Duodenal mucosa (tissue), 2 donors: ENCODE results near the gene CBFA2T3.

Experiments
- H3K27ac ChIP-seq: one replicate; pipeline ENCODE4 v1.7.0; 2013; ENCODE audit warnings: low read depth, low read length
- H3K27me3 ChIP-seq, 2 donors: one replicate each; pipeline ENCODE4 v1.7.0; 2013; ENCODE audit warnings: low read length in 2 of 2, control low read depth in 1 of 2; ENCODE audit not compliant: insufficient read depth in 2 of 2, control insufficient read depth in 1 of 2
- H3K36me3 ChIP-seq, 2 donors: one replicate each; pipeline ENCODE4 v1.7.0; 2013; ENCODE audit warnings: low read length in 2 of 2, control low read depth in 1 of 2; ENCODE audit not compliant: insufficient read depth in 2 of 2, control insufficient read depth in 1 of 2
- H3K4me1 ChIP-seq, 2 donors: one replicate each; pipeline ENCODE4 v1.7.0; 2013; ENCODE audit warnings: low read length in 2 of 2, control low read depth in 1 of 2; ENCODE audit not compliant: insufficient read depth in 2 of 2, control insufficient read depth in 1 of 2
- H3K4me3 ChIP-seq, 2 donors: one replicate each; pipeline ENCODE4 v1.7.0; 2013; ENCODE audit warnings: low read length in 2 of 2, low read depth in 1 of 2
- H3K9ac ChIP-seq, 2 donors: one replicate each; pipeline ENCODE4 v1.7.0; 2013; ENCODE audit warnings: low read length in 2 of 2, low read depth in 1 of 2
- H3K9me3 ChIP-seq, 2 donors: one replicate each; pipeline ENCODE4 v1.7.0; 2013; ENCODE audit warnings: low read length in 2 of 2, control low read depth in 1 of 2; ENCODE audit not compliant: control insufficient read depth in 1 of 2

CBFA2T3 gene

DNA sequence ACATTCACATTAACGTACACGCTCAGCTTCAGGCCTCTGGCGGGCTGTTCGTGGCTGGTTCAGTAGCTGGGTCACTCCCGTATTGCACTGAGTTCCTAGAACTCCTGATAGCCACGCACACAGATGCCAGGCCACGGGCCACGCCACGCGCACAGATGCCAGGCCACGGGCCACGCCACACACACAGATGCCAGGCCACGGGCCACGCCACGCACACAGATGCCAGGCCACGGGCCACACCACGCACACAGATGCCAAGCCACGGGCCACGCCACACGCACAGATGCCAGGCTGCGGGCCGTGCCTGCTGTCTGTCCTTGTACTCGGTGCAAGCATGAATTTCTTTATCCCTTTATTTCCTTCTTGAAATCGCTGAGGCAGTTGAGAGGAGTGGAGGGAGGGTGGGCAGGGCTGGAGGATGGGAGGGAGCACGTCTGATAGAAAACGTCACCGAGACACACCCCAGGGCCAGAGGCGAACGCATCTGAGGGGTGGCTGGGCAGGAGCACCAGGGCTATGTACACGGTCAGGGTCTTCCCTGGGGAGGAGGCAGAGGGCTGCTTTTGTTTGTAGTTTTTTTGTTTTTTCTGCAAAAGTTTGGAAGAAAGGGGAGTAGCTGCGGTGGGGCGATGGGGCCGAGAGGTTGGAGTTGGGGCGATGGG is 101.9 kb downstream of the CBFA2T3 start:
- Histone ChIP-seq H3K4me1 (peaks cover 0 to 2% of the 10 kb centered on the region in 2 donors), H3K9me3 (no peaks in the 10 kb centered on the region), H3K27me3 (peaks cover 12 to 14% of the 10 kb centered on the region in 2 donors), H3K4me3 (no peak overlapping the region), H3K36me3 (no peaks in the 10 kb centered on the region), H3K9ac (no peak overlapping the region), H3K27ac (no peak overlapping the region)

DNA sequence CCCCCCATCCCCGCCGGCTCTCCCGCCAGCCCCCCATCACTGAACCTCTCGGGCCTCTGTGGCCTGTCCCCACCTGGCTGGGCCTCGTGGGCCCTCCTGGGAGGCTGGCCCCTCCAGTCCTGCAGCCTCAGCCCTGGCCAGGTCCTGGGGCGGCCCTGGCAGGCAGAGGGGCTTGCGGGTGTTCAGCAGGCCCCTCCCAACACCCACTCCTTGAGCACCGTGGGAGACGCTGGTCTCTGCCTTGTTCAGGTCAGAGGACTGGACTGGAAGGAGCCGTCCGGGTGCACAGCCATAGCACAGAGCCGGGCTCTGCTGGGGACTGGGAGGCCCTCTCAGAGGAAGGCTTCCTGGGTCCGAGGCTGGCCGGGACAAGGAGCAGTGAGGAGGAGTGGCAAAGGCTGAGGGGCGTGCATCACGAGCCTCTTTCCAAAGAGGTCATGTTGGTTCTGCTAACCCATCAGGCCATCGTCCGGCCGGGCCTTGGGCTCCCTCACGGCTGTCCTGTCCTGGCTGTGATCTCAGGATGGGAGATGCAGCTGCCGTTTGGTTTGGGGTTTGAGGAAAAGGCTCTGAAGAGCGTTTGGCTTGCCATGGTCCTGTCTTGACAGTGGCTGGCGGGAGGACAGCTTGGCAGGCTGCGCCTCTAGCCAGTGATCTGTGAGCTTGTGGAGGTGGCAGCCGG is 104.2 kb downstream of the CBFA2T3 start:
- Histone ChIP-seq H3K4me3 (no peak overlapping the region), H3K27ac (no peak overlapping the region), H3K36me3 (no peaks in the 10 kb centered on the region), H3K9ac (no peak overlapping the region), H3K4me1 (no peaks in the 10 kb centered on the region), H3K9me3 (no peaks in the 10 kb centered on the region), H3K27me3 (peaks cover 20 to 23% of the 10 kb centered on the region in 2 donors)

- Histone ChIP-seq H3K4me3 (no peak overlapping the region), H3K9me3 (no peaks in the 10 kb centered on the region), H3K27ac (no peak overlapping the region), H3K9ac (no peak overlapping the region), H3K36me3 (no peaks in the 10 kb centered on the region), H3K27me3 (peaks cover 23 to 24% of the 10 kb centered on the region in 2 donors), H3K4me1 (no peaks in the 10 kb centered on the region)
Measured at GRCh38 chr16:88871730-88872416, 105.1 kb downstream of the CBFA2T3 start.

DNA sequence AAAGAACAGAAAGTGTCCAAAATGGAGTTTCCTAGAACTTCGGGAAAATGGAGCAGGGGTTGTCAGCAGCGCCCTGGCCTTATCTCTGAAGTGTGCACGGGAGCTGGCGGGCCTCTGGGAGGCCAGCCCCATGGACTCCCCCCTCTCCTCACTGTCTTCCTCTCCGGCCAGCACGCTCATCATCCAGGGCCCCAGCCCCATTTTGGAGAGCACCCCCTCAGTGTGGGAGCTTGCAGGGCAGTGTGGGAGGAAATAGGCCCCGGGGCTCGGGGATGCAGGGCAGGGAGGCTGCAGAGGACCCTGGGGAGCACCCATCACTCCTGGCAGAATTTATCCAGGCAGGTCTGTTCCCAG is 105.7 kb downstream of the CBFA2T3 start:
- Histone ChIP-seq H3K4me1 (no peaks in the 10 kb centered on the region), H3K9me3 (no peaks in the 10 kb centered on the region), H3K36me3 (no peaks in the 10 kb centered on the region), H3K27ac (no peak overlapping the region), H3K9ac (peak overlapping the region in 1 of 2 donors; percentile 48), H3K4me3 (no peak overlapping the region), H3K27me3 (peaks cover 23 to 27% of the 10 kb centered on the region in 2 donors)

- Histone ChIP-seq H3K9me3 (no peaks in the 10 kb centered on the region), H3K27me3 (peaks cover 23 to 30% of the 10 kb centered on the region in 2 donors), H3K27ac (no peak overlapping the region), H3K9ac (peak overlapping the region in 1 of 2 donors; percentile 48), H3K36me3 (no peaks in the 10 kb centered on the region), H3K4me3 (peak overlapping the region in 1 of 2 donors; percentile 32), H3K4me1 (no peaks in the 10 kb centered on the region)
Measured at GRCh38 chr16:88870608-88871348, 106.2 kb downstream of the CBFA2T3 start.

GRCh38 chr16:88869673-88869980 is 107.4 kb downstream of the CBFA2T3 start:
- H3K27ac ChIP-seq = no peak overlapping the region
- H3K9ac ChIP-seq = no peak overlapping the region
- H3K4me1 ChIP-seq = no peaks in the 10 kb centered on the region
- peaks cover 23 to 30% of the 10 kb centered on the region in 2 donors for H3K27me3 ChIP-seq
- H3K4me3 ChIP-seq = no peak overlapping the region
- H3K36me3 ChIP-seq = no peaks in the 10 kb centered on the region
- no peaks in the 10 kb centered on the region for H3K9me3 ChIP-seq

DNA sequence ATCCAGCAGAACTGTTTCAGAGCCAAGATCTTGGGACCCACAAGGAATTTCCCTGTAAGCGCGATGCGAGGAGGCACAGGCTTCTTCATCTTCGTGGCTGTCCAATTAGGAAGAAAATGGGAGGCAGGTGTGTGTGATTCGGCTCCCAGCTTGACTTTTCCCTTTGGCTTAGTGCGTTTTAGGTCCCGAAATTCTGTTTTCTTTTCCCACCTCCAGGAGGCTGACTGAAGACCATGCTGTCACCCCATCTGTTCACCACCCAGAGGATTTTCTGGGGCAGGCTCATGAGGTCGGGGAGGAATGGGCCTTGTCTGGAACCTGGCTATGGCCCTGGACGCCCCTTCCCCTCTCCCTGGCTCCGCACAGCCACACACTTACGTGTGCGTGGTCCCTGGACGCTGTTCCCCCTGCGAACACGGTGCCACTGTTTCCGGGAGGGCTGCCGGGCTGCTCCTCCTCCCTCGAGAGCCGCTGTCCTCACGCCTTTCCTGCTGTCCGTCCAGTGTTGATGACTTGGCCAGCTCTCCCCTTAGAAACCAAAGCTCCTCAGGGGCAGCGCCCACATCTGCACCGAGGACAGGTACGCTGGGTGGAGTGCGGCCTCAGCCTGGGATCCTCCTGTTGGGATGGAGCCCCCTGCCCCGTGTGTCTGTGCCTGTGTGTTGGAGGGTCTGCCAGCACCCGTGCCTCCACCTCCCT is 107.9 kb downstream of the CBFA2T3 start:
- peaks cover 23 to 30% of the 10 kb centered on the region in 2 donors for H3K27me3 ChIP-seq
- H3K9ac ChIP-seq = no peak overlapping the region
- H3K4me1 ChIP-seq = no peaks in the 10 kb centered on the region
- H3K36me3 ChIP-seq = no peaks in the 10 kb centered on the region
- H3K4me3 ChIP-seq = no peak overlapping the region
- H3K9me3 ChIP-seq = no peaks in the 10 kb centered on the region
- H3K27ac ChIP-seq = no peak overlapping the region

DNA sequence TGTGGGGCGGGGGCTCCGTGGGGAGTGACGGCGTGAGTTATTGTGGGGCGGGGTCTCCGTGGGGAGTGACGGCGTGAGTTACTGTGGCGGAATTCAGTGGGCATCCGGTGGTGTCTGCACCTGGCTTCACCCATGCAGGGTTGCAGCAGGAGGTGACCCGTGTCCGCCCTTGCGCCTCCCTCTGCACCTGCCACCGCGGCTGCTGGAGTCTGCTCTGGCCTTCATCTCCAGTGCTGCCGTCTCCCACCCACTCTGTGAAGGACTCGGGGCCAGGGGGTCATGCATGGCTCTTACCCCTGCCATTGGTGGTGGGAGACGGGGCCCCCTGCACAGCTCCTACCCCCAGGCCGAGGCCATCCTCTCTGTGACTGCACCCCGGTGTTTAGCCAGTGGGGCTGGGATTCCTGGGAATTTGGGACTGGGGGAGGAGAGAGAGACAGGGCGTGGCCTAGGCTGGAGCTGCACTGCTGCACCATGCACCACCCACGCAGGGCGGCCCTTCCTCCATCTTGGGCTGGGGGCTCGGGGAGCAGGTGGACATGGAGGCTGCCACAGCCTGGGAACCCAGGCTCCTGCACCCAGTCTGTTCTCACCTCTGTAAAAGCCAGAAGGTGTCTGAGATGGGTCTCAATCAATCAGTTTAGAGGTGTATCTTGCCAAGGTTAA is 109.3 kb downstream of the CBFA2T3 start:
- Histone ChIP-seq H3K4me3 (no peak overlapping the region), H3K9me3 (no peaks in the 10 kb centered on the region), H3K4me1 (no peaks in the 10 kb centered on the region), H3K36me3 (peaks cover 0 to 2% of the 10 kb centered on the region in 2 donors), H3K27ac (no peak overlapping the region), H3K27me3 (peaks cover 23 to 26% of the 10 kb centered on the region in 2 donors), H3K9ac (no peak overlapping the region)

GRCh38 chr16:88866151-88866920 is 110.7 kb downstream of the CBFA2T3 start, which contains the start of gene PABPN1L:
PABPN1L (minus strand) TSS chr16:88866660; CDS start chr16:88866606, 54 bp downstream.
- H3K4me1 ChIP-seq = no peaks in the 10 kb centered on the region
- no peaks in the 10 kb centered on the region for H3K9me3 ChIP-seq
- H3K9ac ChIP-seq = no peak within 1 kb of the TSS
- no peak within 1 kb of the TSS for H3K27ac ChIP-seq
- H3K4me3 ChIP-seq = no peak within 1 kb of the TSS
- H3K36me3 ChIP-seq = peaks cover 3 to 15% of the 10 kb centered on the region in 2 donors
- peaks cover 16 to 19% of the 10 kb centered on the region in 2 donors for H3K27me3 ChIP-seq
